ENCODE data around the gene BRCC3. TPM values are rescaled to one million over a fixed set of nuclear protein-coding genes. Genes with fewer than 3 reads are reported as not detected.

The BRCC3 gene
- total and polyA plus RNA-seq, 2 donors (not counting 1 experiment from before 2014, with no cell fraction given): 7.3 to 16.9 TPM

DNA sequence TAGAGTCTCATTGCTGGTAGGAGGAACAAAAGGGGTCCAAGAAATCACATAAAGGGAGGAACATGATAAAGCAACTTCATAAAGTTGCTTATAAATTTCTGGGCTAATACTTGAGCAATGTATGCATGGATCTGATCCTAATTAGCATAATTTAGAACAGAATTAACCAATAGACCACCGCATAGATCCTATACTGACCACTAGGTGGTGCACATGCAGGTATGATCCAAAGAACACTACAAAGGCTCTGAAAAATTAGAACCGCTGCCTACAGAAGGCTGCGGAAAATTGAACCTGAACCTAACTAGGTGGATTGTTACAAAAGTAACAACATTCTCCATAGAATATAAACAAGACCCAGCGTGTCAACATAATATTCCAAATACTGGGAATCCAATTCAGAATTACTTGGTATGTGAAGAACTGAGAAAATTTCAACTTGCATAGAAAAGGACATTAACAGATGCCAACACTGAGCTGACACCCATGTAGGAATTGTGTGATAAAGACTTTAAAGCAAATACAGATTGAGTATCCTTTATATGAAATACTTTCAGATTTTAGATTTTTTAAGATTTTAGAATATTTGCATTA lies 23.3 kb downstream of the BRCC3 start:
- no peak overlapping the region for H3K27ac Mint-ChIP-seq
- Histone ChIP-seq H4K20me1 (ENCODE audit: control insufficient read depth, insufficient read depth, low read length, poor library complexity, severe bottlenecking) (no peaks in the 10 kb centered on the region), H3K9me3 (ENCODE audit: control extremely low read depth in 1 of 3, control insufficient read depth in 2 of 3, insufficient read depth in 1 of 3, low read length in 2 of 3) (no peaks in the 10 kb centered on the region), H3K9ac (ENCODE audit: low read length) (no peak overlapping the region), H3K4me2 (replicated peaks; ENCODE audit: low read depth, low read length, poor library complexity, severe bottlenecking) (no peak overlapping the region), H3K4me3 (ENCODE audit: control extremely low read depth in 1 of 5, extremely low read depth in 1 of 5, insufficient read depth in 1 of 5, low read depth in 2 of 5, low read length in 4 of 5) (no peak overlapping the region), H3K36me3 (replicated peaks in 1 of 2; ENCODE audit: control extremely low read depth in 1 of 2, control insufficient read depth in 1 of 2, extremely low read depth in 1 of 2, insufficient read depth in 2 of 2, low read length in 1 of 2) (peaks cover 2 to 10% of the 10 kb centered on the region in 2 experiments), H3K79me2 (ENCODE audit: control insufficient read depth, insufficient read depth, low read length) (no peaks in the 10 kb centered on the region), H3K27ac (ENCODE audit: low read length in 2 of 2) (no peak overlapping the region), H3K4me1 (ENCODE audit: control insufficient read depth in 2 of 2, insufficient read depth in 2 of 2, low read length in 2 of 2) (no peaks in the 10 kb centered on the region), H2AFZ (ENCODE audit: insufficient read depth, low read depth, low read length, poor library complexity, severe bottlenecking) (no peak overlapping the region), H3K27me3 (replicated peaks in 1 of 4; ENCODE audit: control extremely low read depth in 1 of 4, control insufficient read depth in 3 of 4, insufficient read depth in 4 of 4, low read length in 3 of 4) (no peaks in the 10 kb centered on the region)
- POLR2A ChIA-PET: no interaction called here
- intact Hi-C loops (cut with micrococcal nuclease): no loop called here
- no peaks in the 10 kb centered on the region for H3K9me3 Mint-ChIP-seq (ENCODE audit: insufficient read depth)
- CTCF ChIA-PET: interaction anchor here (0.7 to 2.3 kb wide), 8 partner anchors 8 to 177 kb away, joined by 3 to 8 read pairs (median 3); partner anchors contain the start of gene VBP1
- DNase-seq (peak; percentile 53), ATAC-seq (ENCODE audit: low read depth) (peak; percentile 47)
- H3K4me1 Mint-ChIP-seq: no peaks in the 10 kb centered on the region
- H3K27me3 Mint-ChIP-seq: no peaks in the 10 kb centered on the region
- TF ChIP-seq EZH2 (IDR thresholded peaks at IDR 0.05; ENCODE audit: borderline replicate concordance, insufficient read depth, low read depth, low read length, poor library complexity, severe bottlenecking) (no peak), CTCF (IDR thresholded peaks at IDR 0.05) (peak; percentile 69)
- WGBS (ENCODE audit: insufficient coverage): no CpG with 5 or more reads among the region's 4 CpGs
- H3K4me3 Mint-ChIP-seq: no peak overlapping the region

DNA sequence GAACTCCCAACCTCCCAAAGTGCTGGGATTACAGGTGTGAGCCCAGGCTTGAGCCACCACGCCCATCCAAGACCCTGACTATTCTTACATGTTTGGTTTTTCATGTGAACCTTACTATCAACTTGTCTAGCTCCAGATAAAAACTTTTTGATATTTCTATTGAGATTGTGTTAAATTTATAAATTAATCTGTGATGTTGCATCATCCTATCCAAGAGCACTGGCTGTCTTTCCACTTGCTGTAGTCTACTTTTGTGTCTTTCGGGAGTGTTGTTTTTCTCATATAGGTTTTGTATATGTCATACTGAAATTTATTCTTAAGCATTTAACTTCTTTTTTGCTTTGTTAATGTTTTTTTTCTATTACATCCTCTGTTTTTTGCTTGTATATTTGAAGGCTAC lies 34.6 kb downstream of the BRCC3 start:
- TF ChIP-seq EZH2 (IDR thresholded peaks at IDR 0.05; ENCODE audit: borderline replicate concordance, insufficient read depth, low read depth, low read length, poor library complexity, severe bottlenecking): no peak
- TF ChIP-seq CTCF (IDR thresholded peaks at IDR 0.05): no peak
- Histone ChIP-seq H2AFZ (ENCODE audit: insufficient read depth, low read depth, low read length, poor library complexity, severe bottlenecking) (no peak overlapping the region), H3K4me2 (replicated peaks; ENCODE audit: low read depth, low read length, poor library complexity, severe bottlenecking) (no peak overlapping the region), H3K4me1 (ENCODE audit: control insufficient read depth in 2 of 2, insufficient read depth in 2 of 2, low read length in 2 of 2) (no peaks in the 10 kb centered on the region), H3K9ac (ENCODE audit: low read length) (no peak overlapping the region), H3K9me3 (ENCODE audit: control extremely low read depth in 1 of 3, control insufficient read depth in 2 of 3, insufficient read depth in 1 of 3, low read length in 2 of 3) (no peaks in the 10 kb centered on the region), H3K4me3 (ENCODE audit: control extremely low read depth in 1 of 5, extremely low read depth in 1 of 5, insufficient read depth in 1 of 5, low read depth in 2 of 5, low read length in 4 of 5) (no peak overlapping the region), H3K79me2 (ENCODE audit: control insufficient read depth, insufficient read depth, low read length) (no peaks in the 10 kb centered on the region), H3K27ac (ENCODE audit: low read length in 2 of 2) (no peak overlapping the region), H4K20me1 (ENCODE audit: control insufficient read depth, insufficient read depth, low read length, poor library complexity, severe bottlenecking) (no peaks in the 10 kb centered on the region), H3K36me3 (replicated peaks in 1 of 2; ENCODE audit: control extremely low read depth in 1 of 2, control insufficient read depth in 1 of 2, extremely low read depth in 1 of 2, insufficient read depth in 2 of 2, low read length in 1 of 2) (peaks cover 4 to 10% of the 10 kb centered on the region in 2 experiments), H3K27me3 (replicated peaks in 1 of 4; ENCODE audit: control extremely low read depth in 1 of 4, control insufficient read depth in 3 of 4, insufficient read depth in 4 of 4, low read length in 3 of 4) (no peaks in the 10 kb centered on the region)
- no peak for ATAC-seq (ENCODE audit: low read depth)
- intact Hi-C loops (cut with micrococcal nuclease): no loop called here
- Mint-ChIP-seq H3K27ac (no peak overlapping the region), H3K4me1 (no peaks in the 10 kb centered on the region), H3K9me3 (ENCODE audit: insufficient read depth) (no peaks in the 10 kb centered on the region), H3K4me3 (no peak overlapping the region), H3K27me3 (no peaks in the 10 kb centered on the region)
- ChIA-PET CTCF (no interaction called here), POLR2A (no interaction called here)
- DNase-seq: no peak
- no CpG with 5 or more reads among the region's 2 CpGs for WGBS (ENCODE audit: insufficient coverage)

Data from B cell (primary cell).